SH-SY5Y (cell line): ENCODE results near the gene SYNPO.

ENCODE experiments used
- GATA2 ChIP-seq: IDR thresholded peaks from 2 replicates; pipeline ENCODE4 v1.6.1; 2011; ENCODE audit warnings: mild to moderate bottlenecking, low read depth, low read length
- GATA3 ChIP-seq: IDR thresholded peaks from 2 replicates; pipeline ENCODE4 v1.6.1; 2011; ENCODE audit warnings: low read depth, mild to moderate bottlenecking, low read length, moderate library complexity

GRCh38 chr5:150661086-150661485 lies 20.6 kb downstream of the SYNPO start, which contains the start of gene MYOZ3:
- TF ChIP-seq GATA2, result no peak
- no peak for TF ChIP-seq GATA3
